DMS114 treated with DMSO at 0.1 percent for 48 hours (cell line): Measurements from ENCODE around the gene CCDC137.

Experiments
- DNase-seq: peaks from one replicate; lab custom pipeline; 2025; ENCODE audit not compliant: unreplicated experiment; lab: John Stamatoyannopoulos, UW

Gene CCDC137

DNA sequence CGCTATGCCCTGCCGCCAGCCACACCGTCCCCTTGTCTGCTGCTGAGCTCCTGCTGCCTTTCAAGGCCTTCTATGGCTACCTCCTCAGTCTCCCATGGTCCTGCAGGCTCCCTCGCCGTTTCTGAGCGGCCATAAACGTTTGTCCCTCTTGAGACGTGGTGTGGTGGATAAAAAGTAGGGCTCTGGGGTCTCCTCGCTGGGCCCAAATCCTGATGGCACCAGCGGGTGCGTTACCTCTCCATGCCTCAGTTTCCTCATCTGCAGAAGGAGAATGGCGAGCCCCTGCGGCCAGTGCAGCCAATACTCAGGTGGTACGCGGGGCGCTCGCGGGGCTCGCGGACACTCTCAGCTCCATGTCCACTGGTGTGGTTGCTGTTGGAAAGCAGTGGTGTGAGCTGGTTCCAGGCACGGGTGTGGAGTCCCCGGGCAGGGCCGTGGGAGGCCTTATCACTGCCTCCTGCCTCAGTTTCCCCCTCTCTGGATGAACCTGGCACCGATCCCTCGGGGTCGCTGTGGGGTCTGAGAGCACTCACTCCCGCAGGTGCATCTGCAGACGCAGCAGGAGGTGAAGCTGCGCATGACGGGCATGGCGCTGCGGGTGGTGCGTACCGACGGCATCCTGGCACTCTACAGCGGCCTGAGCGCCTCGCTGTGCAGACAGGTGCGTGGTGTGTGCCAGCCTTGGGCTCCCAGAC is 48.0 kb downstream of the CCDC137 start:
- no peak for DNase-seq

DNA sequence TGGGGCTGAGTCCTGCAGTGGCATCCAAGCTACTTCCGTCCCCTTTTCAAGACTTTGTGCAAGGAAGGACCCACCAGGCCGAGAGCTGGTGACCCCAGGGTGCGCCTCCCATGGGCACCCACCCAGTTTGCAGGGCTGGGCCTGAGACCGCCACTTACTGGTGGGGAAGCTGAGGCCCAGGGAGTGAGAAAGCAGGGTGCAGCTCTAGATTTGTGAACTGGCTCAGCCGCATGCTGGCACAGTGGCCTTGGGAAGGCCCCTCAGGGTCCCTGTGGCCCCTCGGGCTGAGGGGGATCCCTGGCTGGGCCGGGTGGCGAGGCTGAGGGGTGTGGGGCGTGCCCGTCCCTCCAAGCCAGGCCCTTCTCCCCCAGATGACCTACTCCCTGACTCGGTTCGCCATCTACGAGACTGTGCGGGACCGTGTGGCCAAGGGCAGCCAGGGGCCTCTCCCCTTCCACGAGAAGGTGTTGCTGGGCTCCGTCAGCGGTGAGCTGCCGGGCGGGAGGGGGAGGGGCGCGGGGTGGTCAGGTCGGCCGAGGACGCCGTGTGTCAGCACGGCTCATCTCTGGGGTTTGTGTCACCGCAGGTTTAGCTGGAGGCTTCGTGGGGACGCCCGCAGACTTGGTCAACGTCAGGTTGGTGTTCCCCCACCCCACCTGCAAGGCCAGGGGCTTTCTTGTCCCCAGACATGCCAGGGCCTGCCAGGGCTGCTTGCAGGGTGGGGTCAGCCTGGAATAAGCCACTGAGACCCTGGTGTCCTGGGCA is 48.8 kb downstream of the CCDC137 start:
- no peak for DNase-seq

- DNase-seq, result no peak
Measured at GRCh38 chr17:81715872-81716673, 49.5 kb downstream of the CCDC137 start.

- DNase-seq, result no peak
Measured at GRCh38 chr17:81716674-81716996, 50.1 kb downstream of the CCDC137 start.

GRCh38 chr17:81717049-81717765 is 50.7 kb downstream of the CCDC137 start:
- DNase-seq, result no peak

DNA sequence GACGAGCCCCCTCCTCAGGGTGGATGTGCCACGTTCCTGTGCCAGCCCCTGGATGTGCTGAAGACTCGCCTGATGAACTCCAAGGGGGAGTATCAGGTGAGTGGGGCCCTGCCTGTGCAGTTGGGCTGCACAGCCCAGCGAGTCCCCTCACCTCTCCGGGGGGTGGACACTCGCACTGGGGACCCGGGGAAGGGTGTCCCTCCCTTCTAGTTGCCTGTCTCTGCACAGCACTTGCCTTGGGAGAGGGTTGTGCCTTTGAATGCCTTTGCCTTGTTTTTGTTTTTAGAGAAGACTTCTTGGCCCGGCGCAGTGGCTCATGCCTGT is 51.2 kb downstream of the CCDC137 start:
- no peak for DNase-seq

- DNase-seq, result no peak
Measured at GRCh38 chr17:81719410-81720266, 53.1 kb downstream of the CCDC137 start.

GRCh38 chr17:81720267-81721071 is 53.9 kb downstream of the CCDC137 start:
- no peak for DNase-seq

DNA sequence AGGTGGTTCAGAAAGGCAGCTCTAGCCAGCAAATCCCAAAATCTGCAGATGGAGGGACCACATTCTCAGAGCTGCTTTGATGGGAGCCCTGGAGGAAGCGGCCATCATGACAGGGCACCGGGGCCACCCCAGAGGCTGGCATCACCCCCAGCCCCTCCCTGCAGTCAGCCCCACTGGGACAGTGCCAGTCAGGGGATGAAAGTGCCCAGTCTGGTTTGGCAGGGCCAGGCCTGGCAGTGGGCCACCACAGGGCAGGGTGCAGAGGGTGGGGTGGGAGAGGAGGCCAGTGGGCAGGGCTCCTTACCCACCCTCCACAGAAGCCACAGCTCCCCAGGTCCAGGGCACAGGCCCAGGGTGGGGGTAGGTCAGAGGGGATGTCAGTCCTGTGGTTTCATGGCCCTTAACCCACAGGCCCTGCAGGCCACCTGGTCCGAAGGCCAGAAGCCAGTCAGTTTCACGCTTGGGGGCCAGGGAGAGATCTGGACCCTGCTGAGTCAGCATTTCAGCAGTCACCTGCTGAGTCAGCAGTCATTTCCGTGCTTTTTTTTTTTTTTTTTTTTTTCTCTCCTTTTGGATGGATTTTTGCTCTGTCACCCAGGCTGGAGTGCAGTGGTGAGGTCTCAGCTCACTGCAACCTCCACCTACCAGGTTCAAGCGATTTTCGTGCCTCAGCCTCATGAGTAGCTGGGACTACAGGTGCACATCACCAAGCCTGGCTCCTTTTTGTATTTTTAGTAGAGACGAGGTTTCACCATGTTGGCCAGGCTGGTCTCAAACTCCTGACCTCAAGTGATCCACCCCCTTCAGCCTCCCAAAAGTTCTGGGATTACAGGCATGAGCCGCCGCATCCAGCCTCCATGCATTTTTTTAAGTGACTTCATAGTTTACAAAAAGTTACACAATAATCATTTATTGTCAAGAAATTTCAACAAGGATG is 55.9 kb downstream of the CCDC137 start:
- no peak for DNase-seq
